ENCODE results near the gene BUD13. TPM values are rescaled to one million over a fixed set of nuclear protein-coding genes. Genes with fewer than 3 reads are reported as not detected.

The BUD13 gene
- total and polyA plus RNA-seq, 2 of the 13 experiments (the other 11 are each of a cell fraction or from before 2014, with no cell fraction given): 13.3 to 25.9 TPM

DNA sequence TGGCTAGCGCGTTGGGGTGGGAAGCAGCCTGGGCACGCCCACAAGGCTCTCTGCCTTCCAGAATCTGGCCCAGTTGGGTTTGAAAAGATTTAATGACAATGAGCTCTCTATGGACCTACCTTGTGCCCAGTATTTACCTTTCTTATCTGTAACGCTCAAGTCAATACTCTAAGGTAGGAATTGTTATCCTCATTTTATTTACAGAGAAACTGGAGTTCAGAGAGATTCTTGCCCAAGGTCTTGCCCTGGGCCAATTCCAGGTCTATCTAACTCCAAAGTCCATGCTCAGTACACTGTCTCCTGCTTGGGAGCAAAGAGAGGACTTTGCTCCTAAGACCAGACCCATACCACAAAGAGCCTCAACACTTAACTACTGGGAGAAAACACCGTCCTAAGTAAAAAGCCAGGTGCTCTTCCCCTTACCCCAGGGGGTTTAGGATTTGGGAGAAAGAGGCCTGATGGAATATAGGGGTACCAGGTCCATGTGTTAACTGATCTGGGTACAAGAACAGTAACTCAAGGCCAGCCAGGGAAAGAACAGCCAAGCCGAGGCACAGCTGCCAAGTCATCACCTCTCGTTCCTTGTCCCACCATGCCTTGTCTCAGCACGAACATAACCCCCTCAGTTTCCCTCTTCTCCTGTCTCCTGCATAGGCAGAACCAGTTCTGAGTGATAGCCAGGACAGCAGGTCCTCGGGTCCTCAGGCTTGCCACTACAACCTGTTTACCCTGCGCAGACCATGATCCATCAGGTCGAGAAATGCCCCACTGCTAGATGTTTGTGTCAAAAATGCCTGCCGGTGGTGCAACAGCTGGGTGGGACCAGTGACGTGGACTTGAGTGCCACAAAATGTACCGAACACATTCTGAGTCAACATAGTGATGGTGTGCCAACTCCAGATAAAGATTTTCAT is 35.7 kb upstream of the BUD13 start (continued):
- TF ChIP-seq, protein P1, sequence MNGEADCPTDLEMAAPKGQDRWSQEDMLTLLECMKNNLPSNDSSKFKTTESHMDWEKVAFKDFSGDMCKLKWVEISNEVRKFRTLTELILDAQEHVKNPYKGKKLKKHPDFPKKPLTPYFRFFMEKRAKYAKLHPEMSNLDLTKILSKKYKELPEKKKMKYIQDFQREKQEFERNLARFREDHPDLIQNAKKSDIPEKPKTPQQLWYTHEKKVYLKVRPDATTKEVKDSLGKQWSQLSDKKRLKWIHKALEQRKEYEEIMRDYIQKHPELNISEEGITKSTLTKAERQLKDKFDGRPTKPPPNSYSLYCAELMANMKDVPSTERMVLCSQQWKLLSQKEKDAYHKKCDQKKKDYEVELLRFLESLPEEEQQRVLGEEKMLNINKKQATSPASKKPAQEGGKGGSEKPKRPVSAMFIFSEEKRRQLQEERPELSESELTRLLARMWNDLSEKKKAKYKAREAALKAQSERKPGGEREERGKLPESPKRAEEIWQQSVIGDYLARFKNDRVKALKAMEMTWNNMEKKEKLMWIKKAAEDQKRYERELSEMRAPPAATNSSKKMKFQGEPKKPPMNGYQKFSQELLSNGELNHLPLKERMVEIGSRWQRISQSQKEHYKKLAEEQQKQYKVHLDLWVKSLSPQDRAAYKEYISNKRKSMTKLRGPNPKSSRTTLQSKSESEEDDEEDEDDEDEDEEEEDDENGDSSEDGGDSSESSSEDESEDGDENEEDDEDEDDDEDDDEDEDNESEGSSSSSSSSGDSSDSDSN (CRISPR knock-in tag; IDR thresholded peaks at IDR 0.05): peak; percentile 44
- TF ChIP-seq ZNF274 (CRISPR knock-in tag; IDR thresholded peaks at IDR 0.05) (no peak), FOXJ3 (CRISPR knock-in tag; IDR thresholded peaks at IDR 0.05; ENCODE audit: borderline replicate concordance) (peak; percentile 93), ZNF790 (CRISPR knock-in tag; IDR thresholded peaks at IDR 0.05; ENCODE audit: borderline replicate concordance) (no peak), BRCA1 (CRISPR knock-in tag; IDR thresholded peaks at IDR 0.05) (0 out of 2 replicates have a peak, but pooled peaks have one; percentile 36), ZNF816 (CRISPR knock-in tag; IDR thresholded peaks at IDR 0.05; ENCODE audit: borderline replicate concordance) (peak; percentile 36; the same call in 1 of the 2 replicates), HOXA3 (CRISPR knock-in tag; IDR thresholded peaks at IDR 0.05) (peak; percentile 62), KMT2B (CRISPR knock-in tag; IDR thresholded peaks at IDR 0.05) (peak; percentile 40; the same call in 1 of the 2 replicates), TP53 (CRISPR knock-in tag; conservative IDR thresholded peaks at IDR 0.05) (no peak; the same call in 1 of the 2 replicates), HCFC1 (IDR thresholded peaks at IDR 0.05; ENCODE audit: low read depth, low read length) (no peak), ZNF530 (CRISPR knock-in tag; IDR thresholded peaks at IDR 0.05; ENCODE audit: low read depth) (no peak), ZNF264 (CRISPR knock-in tag; IDR thresholded peaks at IDR 0.05) (peak; percentile 62), FOXO1 (CRISPR knock-in tag; IDR thresholded peaks at IDR 0.05) (peak; percentile 93), KAT2B (IDR thresholded peaks at IDR 0.05; ENCODE audit: borderline replicate concordance, low read depth, low read length) (no peak), BRD4 (CRISPR knock-in tag; IDR thresholded peaks at IDR 0.05) (peak; percentile 18), MIXL1 (CRISPR knock-in tag; IDR thresholded peaks at IDR 0.05) (peak; percentile 94), SAP130 (CRISPR knock-in tag; IDR thresholded peaks at IDR 0.05; ENCODE audit: low read depth) (peak; percentile 63), MAZ (IDR thresholded peaks at IDR 0.05; ENCODE audit: borderline replicate concordance, low read depth, low read length) (0 out of 2 replicates have a peak, but pooled peaks have one; percentile 24), MAZ (CRISPR knock-in tag; IDR thresholded peaks at IDR 0.05; ENCODE audit: low read depth) (peak; percentile 28; the same call in 1 of the 2 replicates), RFXAP (CRISPR knock-in tag; IDR thresholded peaks at IDR 0.05; ENCODE audit: borderline replicate concordance) (no peak; the same call in none of the 2 replicates), ZNF136 (CRISPR knock-in tag; IDR thresholded peaks at IDR 0.05; ENCODE audit: low read depth) (no peak)
- TF ChIP-seq, protein P2, sequence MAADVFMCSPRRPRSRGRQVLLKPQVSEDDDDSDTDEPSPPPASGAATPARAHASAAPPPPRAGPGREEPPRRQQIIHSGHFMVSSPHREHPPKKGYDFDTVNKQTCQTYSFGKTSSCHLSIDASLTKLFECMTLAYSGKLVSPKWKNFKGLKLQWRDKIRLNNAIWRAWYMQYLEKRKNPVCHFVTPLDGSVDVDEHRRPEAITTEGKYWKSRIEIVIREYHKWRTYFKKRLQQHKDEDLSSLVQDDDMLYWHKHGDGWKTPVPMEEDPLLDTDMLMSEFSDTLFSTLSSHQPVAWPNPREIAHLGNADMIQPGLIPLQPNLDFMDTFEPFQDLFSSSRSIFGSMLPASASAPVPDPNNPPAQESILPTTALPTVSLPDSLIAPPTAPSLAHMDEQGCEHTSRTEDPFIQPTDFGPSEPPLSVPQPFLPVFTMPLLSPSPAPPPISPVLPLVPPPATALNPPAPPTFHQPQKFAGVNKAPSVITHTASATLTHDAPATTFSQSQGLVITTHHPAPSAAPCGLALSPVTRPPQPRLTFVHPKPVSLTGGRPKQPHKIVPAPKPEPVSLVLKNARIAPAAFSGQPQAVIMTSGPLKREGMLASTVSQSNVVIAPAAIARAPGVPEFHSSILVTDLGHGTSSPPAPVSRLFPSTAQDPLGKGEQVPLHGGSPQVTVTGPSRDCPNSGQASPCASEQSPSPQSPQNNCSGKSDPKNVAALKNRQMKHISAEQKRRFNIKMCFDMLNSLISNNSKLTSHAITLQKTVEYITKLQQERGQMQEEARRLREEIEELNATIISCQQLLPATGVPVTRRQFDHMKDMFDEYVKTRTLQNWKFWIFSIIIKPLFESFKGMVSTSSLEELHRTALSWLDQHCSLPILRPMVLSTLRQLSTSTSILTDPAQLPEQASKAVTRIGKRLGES (CRISPR knock-in tag; IDR thresholded peaks at IDR 0.05; ENCODE audit: borderline replicate concordance): no peak
- TF ChIP-seq, protein P3, sequence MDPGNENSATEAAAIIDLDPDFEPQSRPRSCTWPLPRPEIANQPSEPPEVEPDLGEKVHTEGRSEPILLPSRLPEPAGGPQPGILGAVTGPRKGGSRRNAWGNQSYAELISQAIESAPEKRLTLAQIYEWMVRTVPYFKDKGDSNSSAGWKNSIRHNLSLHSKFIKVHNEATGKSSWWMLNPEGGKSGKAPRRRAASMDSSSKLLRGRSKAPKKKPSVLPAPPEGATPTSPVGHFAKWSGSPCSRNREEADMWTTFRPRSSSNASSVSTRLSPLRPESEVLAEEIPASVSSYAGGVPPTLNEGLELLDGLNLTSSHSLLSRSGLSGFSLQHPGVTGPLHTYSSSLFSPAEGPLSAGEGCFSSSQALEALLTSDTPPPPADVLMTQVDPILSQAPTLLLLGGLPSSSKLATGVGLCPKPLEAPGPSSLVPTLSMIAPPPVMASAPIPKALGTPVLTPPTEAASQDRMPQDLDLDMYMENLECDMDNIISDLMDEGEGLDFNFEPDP (CRISPR knock-in tag; conservative IDR thresholded peaks at IDR 0.05): no peak
- TF ChIP-seq, protein P4, sequence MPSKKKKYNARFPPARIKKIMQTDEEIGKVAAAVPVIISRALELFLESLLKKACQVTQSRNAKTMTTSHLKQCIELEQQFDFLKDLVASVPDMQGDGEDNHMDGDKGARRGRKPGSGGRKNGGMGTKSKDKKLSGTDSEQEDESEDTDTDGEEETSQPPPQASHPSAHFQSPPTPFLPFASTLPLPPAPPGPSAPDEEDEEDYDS (CRISPR knock-in tag; IDR thresholded peaks at IDR 0.05): peak; percentile 35; the same call in 1 of the 2 replicates

All from HepG2 (cell line).